ENCODE measurements around the gene VAMP2. TPM values are rescaled to one million over a fixed set of nuclear protein-coding genes. Genes with fewer than 3 reads are reported as not detected.
A peak's percentile ranks its signal among the peaks of the same experiment; 100 is the strongest.

VAMP2 gene
- total RNA-seq, 2 experiments from 2014 or later, result 30.0 to 33.7 TPM

- peaks cover 36% of the 10 kb centered on the region for H3K27me3 Mint-ChIP-seq
- POLR2A ChIA-PET, result interaction anchor here (1.0 to 7.1 kb wide), 11 partner anchors 16 to 127 kb away, joined by 3 to 102 read pairs (median 9); partner anchors contain the start of genes PFAS and VAMP2
Observed at GRCh38 chr17:8122422-8122923, 40.3 kb downstream of the VAMP2 start.

GRCh38 chr17:8121681-8122421, 40.9 kb downstream of the VAMP2 start:
- H3K27me3 Mint-ChIP-seq, result peaks cover 33% of the 10 kb centered on the region
- peak; percentile 25 for ATAC-seq
- CTCF ChIA-PET, result interaction anchor here (0.7 to 3.5 kb wide), 13 partner anchors 12 to 179 kb away, joined by 3 to 30 read pairs (median 4); partner anchors contain the start of genes AURKB and CTC1
- no peak overlapping the region for H3K27ac Mint-ChIP-seq
- peaks cover 57% of the 10 kb centered on the region for H3K4me1 Mint-ChIP-seq (ENCODE audit: low read depth)
- TF ChIP-seq CTCF (IDR thresholded peaks at IDR 0.05), result peak; percentile 78
- intact Hi-C loops (cut with micrococcal nuclease), result loop anchor here (2.0 to 10.0 kb wide), 2 partner anchors 17 to 173 kb away; partner anchors contain the start of gene SLC25A35
- peak overlapping the region; percentile 97 for H3K4me3 Mint-ChIP-seq
- H3K9me3 Mint-ChIP-seq, result no peaks in the 10 kb centered on the region
- POLR2A ChIA-PET, result interaction anchor here (1.0 to 7.1 kb wide), 9 partner anchors 17 to 102 kb away, joined by 3 to 102 read pairs (median 9); no protein-coding TSS in a partner anchor
- peak; percentile 79 for DNase-seq
- peaks cover 11% of the 10 kb centered on the region for H3K36me3 Mint-ChIP-seq (ENCODE audit: low read depth)

More at GRCh38 chr17:8122422-8122923, 40.3 kb downstream of the VAMP2 start:
- Mint-ChIP-seq H3K27ac (peak overlapping the region; percentile 17), H3K9me3 (no peaks in the 10 kb centered on the region), H3K4me3 (peak overlapping the region; percentile 97), H3K36me3 (ENCODE audit: low read depth) (peaks cover 11% of the 10 kb centered on the region), H3K4me1 (ENCODE audit: low read depth) (peaks cover 61% of the 10 kb centered on the region)
- no peak for ATAC-seq
- intact Hi-C loops (cut with micrococcal nuclease), result loop anchor here (10.0 kb wide), 1 partner anchor 172 kb away; the partner anchor contains the start of gene SLC25A35
- TF ChIP-seq CTCF (IDR thresholded peaks at IDR 0.05), result no peak
- peak; percentile 57 for DNase-seq
- CTCF ChIA-PET, result interaction anchor here (0.6 to 3.5 kb wide), 16 partner anchors 10 to 178 kb away, joined by 3 to 30 read pairs (median 4); partner anchors contain the start of genes AURKB and CTC1

- Mint-ChIP-seq H3K27ac (no peak overlapping the region), H3K9me3 (no peaks in the 10 kb centered on the region), H3K27me3 (peaks cover 38% of the 10 kb centered on the region), H3K4me3 (peak overlapping the region; percentile 97), H3K4me1 (ENCODE audit: low read depth) (peaks cover 54% of the 10 kb centered on the region), H3K36me3 (ENCODE audit: low read depth) (peaks cover 11% of the 10 kb centered on the region)
- ChIA-PET CTCF (interaction anchor here (0.9 to 1.6 kb wide), 3 partner anchors 30 to 100 kb away, joined by 4 to 8 read pairs (median 4); no protein-coding TSS in a partner anchor), POLR2A (interaction anchor here (1.0 to 7.1 kb wide), 5 partner anchors 34 to 52 kb away, joined by 3 to 102 read pairs (median 16); no protein-coding TSS in a partner anchor)
- no peak for TF ChIP-seq CTCF (IDR thresholded peaks at IDR 0.05)
- DNase-seq (no peak), ATAC-seq (no peak)
- intact Hi-C loops (cut with micrococcal nuclease), result loop anchor here (2.0 to 10.0 kb wide), 2 partner anchors 17 to 173 kb away; partner anchors contain the start of gene SLC25A35
Observed at GRCh38 chr17:8121407-8121680, 41.4 kb downstream of the VAMP2 start.

- Mint-ChIP-seq H3K4me3 (peak overlapping the region; percentile 97), H3K27me3 (peaks cover 41% of the 10 kb centered on the region), H3K9me3 (no peaks in the 10 kb centered on the region), H3K27ac (peak overlapping the region; percentile 95), H3K4me1 (ENCODE audit: low read depth) (peaks cover 51% of the 10 kb centered on the region), H3K36me3 (ENCODE audit: low read depth) (peaks cover 11% of the 10 kb centered on the region)
- intact Hi-C loops (cut with micrococcal nuclease), result loop anchor here (2.0 to 10.0 kb wide), 2 partner anchors 18 to 174 kb away; partner anchors contain the start of gene SLC25A35
- POLR2A ChIA-PET, result interaction anchor here (0.6 to 7.1 kb wide), 17 partner anchors 11 to 261 kb away, joined by 3 to 102 read pairs (median 12); partner anchors contain the start of genes CTC1, PFAS, RPL26 and TMEM107
- peak; percentile 17 for ATAC-seq
- DNase-seq, result peak; percentile 86
- TF ChIP-seq CTCF (IDR thresholded peaks at IDR 0.05), result peak; percentile 58
- CTCF ChIA-PET, result interaction anchor here (0.9 to 7.0 kb wide), 20 partner anchors 11 to 128 kb away, joined by 3 to 98 read pairs (median 16); partner anchors contain the start of genes PER1, PFAS and TMEM107
Observed at GRCh38 chr17:8120520-8121406, 42.0 kb downstream of the VAMP2 start.

Measured in activated CD8-positive, alpha-beta T cell treated with anti-CD3 and anti-CD28 coated beads for 36 hours (primary cell).